Panc1 (cell line): ENCODE results near the gene NOX5.

Experiments used
- CTCF ChIP-seq: fragments of 450-650 bp; IDR thresholded peaks from 2 replicates; pipeline ENCODE4 v1.5.1; 2017; ENCODE audit warnings: mild to moderate bottlenecking
- POLR2AphosphoS5 ChIP-seq: IDR thresholded peaks from 2 replicates; pipeline ENCODE4 v1.6.1; 2012; ENCODE audit warnings: mild to moderate bottlenecking, low read depth, low read length, moderate library complexity
- SIN3A ChIP-seq: IDR thresholded peaks from 2 replicates; pipeline ENCODE4 v1.6.1; 2012; ENCODE audit warnings: low read depth, mild to moderate bottlenecking, low read length, moderate library complexity, borderline replicate concordance; ENCODE audit not compliant: insufficient read depth

DNA sequence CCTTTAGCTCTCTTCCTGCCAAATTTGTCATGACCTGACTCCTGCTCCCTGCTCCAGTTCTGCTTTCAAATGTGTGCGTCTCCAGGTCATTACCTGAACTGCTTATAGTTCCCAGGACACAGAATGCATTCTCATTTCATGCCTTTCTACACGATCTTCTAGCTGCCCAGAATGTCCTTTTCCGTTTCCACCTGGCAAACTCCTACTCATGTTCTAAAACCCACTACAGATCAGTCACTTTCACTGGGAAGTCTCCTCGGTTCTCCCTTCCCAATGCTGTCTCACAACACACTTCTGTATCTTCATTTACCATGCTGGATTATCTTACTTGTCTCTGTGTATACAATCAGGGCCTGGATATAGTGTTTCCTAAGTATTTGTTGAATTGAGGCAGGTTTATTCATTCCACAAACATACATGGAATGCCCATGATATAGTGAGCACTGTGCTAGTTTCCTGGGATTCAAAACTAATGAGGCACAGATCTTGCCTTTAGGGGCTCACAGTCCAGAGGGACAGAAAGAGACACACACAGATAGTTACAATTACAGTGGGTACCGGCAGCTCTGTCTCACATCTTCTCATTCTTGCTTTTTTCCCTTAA lies 1.6 kb upstream of the NOX5 start:
- TF ChIP-seq CTCF (no peak), POLR2AphosphoS5 (no peak), SIN3A (no peak)
